KOPT-K1 (cell line): Measurements from ENCODE around the gene SLIT1.
A peak's percentile ranks its signal among the peaks of the same experiment; 100 is the strongest.

Experiments used
- H3K27ac ChIP-seq: fragments of 200-600 bp; sonication (generic); 2 replicates; pipeline ENCODE4 v1.5.1; 2016; ENCODE audit warnings: antibody characterized with exemption, mild to moderate bottlenecking, low read depth, low read length; ENCODE audit not compliant: poor library complexity, severe bottlenecking
- H3K36me3 ChIP-seq: fragments of 200-600 bp; sonication (generic); 2 replicates; pipeline ENCODE4 v1.5.1; 2017; ENCODE audit warnings: antibody characterized with exemption, mild to moderate bottlenecking, low read length, moderate library complexity; ENCODE audit not compliant: insufficient read depth
- H3K9me3 ChIP-seq: fragments of 200-600 bp; sonication (generic); 2 replicates; pipeline ENCODE4 v1.5.1; 2017; ENCODE audit warnings: antibody characterized with exemption, low read length, mild to moderate bottlenecking; ENCODE audit not compliant: insufficient read depth, poor library complexity, severe bottlenecking

The SLIT1 gene

GRCh38 chr10:97128039-97128492 is 57.7 kb downstream of the SLIT1 start:
- peaks cover 98% of the 10 kb centered on the region for H3K36me3 ChIP-seq
- no peaks in the 10 kb centered on the region for H3K9me3 ChIP-seq
- H3K27ac ChIP-seq = no peak overlapping the region

- Histone ChIP-seq H3K27ac (no peak overlapping the region), H3K9me3 (no peaks in the 10 kb centered on the region), H3K36me3 (peaks cover 98% of the 10 kb centered on the region)
Measured at GRCh38 chr10:97127509-97127908, 58.2 kb downstream of the SLIT1 start.

GRCh38 chr10:97124211-97124610 is 61.5 kb downstream of the SLIT1 start:
- Histone ChIP-seq H3K9me3 (no peaks in the 10 kb centered on the region), H3K27ac (no peak overlapping the region), H3K36me3 (peaks cover 95% of the 10 kb centered on the region)

GRCh38 chr10:97123765-97124164 is 62.0 kb downstream of the SLIT1 start:
- no peaks in the 10 kb centered on the region for H3K9me3 ChIP-seq
- peaks cover 95% of the 10 kb centered on the region for H3K36me3 ChIP-seq
- no peak overlapping the region for H3K27ac ChIP-seq

- H3K27ac ChIP-seq = no peak overlapping the region
- no peaks in the 10 kb centered on the region for H3K9me3 ChIP-seq
- H3K36me3 ChIP-seq = peaks cover 96% of the 10 kb centered on the region
Measured at GRCh38 chr10:97121041-97121440, 64.7 kb downstream of the SLIT1 start.

GRCh38 chr10:97120370-97120769 is 65.4 kb downstream of the SLIT1 start:
- peaks cover 96% of the 10 kb centered on the region for H3K36me3 ChIP-seq
- no peaks in the 10 kb centered on the region for H3K9me3 ChIP-seq
- H3K27ac ChIP-seq = no peak overlapping the region

GRCh38 chr10:97119058-97119745 is 66.6 kb downstream of the SLIT1 start:
- no peak overlapping the region for H3K27ac ChIP-seq
- peaks cover 96% of the 10 kb centered on the region for H3K36me3 ChIP-seq
- no peaks in the 10 kb centered on the region for H3K9me3 ChIP-seq

GRCh38 chr10:97117372-97117771 is 68.4 kb downstream of the SLIT1 start:
- peaks cover 83% of the 10 kb centered on the region for H3K36me3 ChIP-seq
- H3K9me3 ChIP-seq = no peaks in the 10 kb centered on the region
- H3K27ac ChIP-seq = no peak overlapping the region

GRCh38 chr10:97116462-97117162 is 69.1 kb downstream of the SLIT1 start:
- peaks cover 79% of the 10 kb centered on the region for H3K36me3 ChIP-seq
- H3K27ac ChIP-seq = no peak overlapping the region
- no peaks in the 10 kb centered on the region for H3K9me3 ChIP-seq

GRCh38 chr10:97115846-97116245 is 69.9 kb downstream of the SLIT1 start:
- Histone ChIP-seq H3K27ac (no peak overlapping the region), H3K9me3 (no peaks in the 10 kb centered on the region), H3K36me3 (peaks cover 72% of the 10 kb centered on the region)

- peaks cover 51% of the 10 kb centered on the region for H3K36me3 ChIP-seq
- no peak overlapping the region for H3K27ac ChIP-seq
Measured at GRCh38 chr10:97111615-97112014, 74.1 kb downstream of the SLIT1 start.

GRCh38 chr10:97109547-97109946 is 76.2 kb downstream of the SLIT1 start:
- Histone ChIP-seq H3K27ac (peak overlapping the region; percentile 19), H3K9me3 (no peaks in the 10 kb centered on the region), H3K36me3 (peaks cover 50% of the 10 kb centered on the region)

More at GRCh38 chr10:97111615-97112014, 74.1 kb downstream of the SLIT1 start:
- H3K9me3 ChIP-seq = no peaks in the 10 kb centered on the region

GRCh38 chr10:97107551-97107950 is 78.2 kb downstream of the SLIT1 start:
- H3K36me3 ChIP-seq = peaks cover 61% of the 10 kb centered on the region
- peak overlapping the region; percentile 19 for H3K27ac ChIP-seq
- H3K9me3 ChIP-seq = no peaks in the 10 kb centered on the region

- Histone ChIP-seq H3K9me3 (no peaks in the 10 kb centered on the region), H3K36me3 (peaks cover 70% of the 10 kb centered on the region), H3K27ac (no peak overlapping the region)
Measured at GRCh38 chr10:97106207-97106606, 79.6 kb downstream of the SLIT1 start.

- Histone ChIP-seq H3K27ac (no peak overlapping the region), H3K36me3 (peaks cover 77% of the 10 kb centered on the region), H3K9me3 (no peaks in the 10 kb centered on the region)
Measured at GRCh38 chr10:97105303-97105702, 80.5 kb downstream of the SLIT1 start.
